Hypothalamus (tissue), 51 donors: ENCODE data around the gene HINFP.
"Not testable (repeated sequence)": the region's sequence is repeated elsewhere in the genome, so short reads cannot be mapped to it uniquely, and the experiment has no call there.

Experiments
- DNase-seq, 51 donors: peaks; one replicate each; lab custom pipeline; 2025; lab: John Stamatoyannopoulos, UW

Gene HINFP

DNA sequence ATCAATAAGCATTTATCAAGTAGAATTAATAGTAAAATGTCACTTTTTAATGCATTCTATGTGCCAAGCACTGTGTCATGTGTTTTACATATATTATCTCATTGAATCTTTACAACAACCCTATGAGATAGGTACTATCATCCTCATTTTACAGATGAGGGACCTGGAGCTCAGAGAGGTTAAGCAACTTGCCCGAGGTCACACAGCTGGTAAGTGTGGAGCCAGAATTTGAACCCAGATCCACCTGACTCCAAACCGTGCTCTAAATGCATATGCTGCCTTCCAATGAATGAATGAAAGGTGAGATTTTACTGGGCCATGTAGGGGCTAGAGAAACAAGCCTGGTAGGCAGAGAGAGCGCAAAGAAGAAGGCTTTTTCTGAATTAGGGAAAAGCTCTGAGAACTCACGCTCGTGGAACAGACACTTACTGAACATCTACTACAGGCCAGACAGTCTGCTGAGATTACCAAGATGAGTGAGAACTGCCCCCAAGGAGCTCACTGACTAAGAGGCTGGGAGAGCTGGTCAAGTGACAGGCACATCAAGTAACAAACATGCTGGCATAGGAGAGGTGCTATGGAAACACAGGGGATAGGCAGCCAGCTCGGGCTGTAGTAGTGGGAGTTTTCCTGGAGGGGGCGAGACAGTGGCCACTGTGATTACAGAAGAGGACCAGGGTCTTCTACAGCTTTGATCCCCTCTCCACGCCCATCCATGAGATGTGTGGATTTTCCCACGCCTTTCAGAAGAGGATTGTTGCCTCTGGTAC lies 31.9 kb downstream of the HINFP start:
- no peak for DNase-seq

DNA sequence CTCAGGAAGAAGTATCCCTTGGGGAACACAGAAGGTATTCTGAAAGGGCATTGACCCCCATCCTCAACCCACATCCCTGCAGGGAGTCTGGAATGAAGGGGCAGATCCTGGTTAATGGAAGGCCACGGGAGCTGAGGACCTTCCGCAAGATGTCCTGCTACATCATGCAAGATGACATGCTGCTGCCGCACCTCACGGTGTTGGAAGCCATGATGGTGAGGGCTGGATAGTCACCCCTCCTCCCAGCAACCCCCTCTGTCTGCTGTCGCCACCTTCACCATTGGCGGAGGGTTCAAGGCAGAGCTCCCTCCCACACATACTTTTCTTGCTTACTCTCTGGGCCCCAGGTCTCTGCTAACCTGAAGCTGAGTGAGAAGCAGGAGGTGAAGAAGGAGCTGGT lies 32.8 kb downstream of the HINFP start:
- no peak for DNase-seq

DNA sequence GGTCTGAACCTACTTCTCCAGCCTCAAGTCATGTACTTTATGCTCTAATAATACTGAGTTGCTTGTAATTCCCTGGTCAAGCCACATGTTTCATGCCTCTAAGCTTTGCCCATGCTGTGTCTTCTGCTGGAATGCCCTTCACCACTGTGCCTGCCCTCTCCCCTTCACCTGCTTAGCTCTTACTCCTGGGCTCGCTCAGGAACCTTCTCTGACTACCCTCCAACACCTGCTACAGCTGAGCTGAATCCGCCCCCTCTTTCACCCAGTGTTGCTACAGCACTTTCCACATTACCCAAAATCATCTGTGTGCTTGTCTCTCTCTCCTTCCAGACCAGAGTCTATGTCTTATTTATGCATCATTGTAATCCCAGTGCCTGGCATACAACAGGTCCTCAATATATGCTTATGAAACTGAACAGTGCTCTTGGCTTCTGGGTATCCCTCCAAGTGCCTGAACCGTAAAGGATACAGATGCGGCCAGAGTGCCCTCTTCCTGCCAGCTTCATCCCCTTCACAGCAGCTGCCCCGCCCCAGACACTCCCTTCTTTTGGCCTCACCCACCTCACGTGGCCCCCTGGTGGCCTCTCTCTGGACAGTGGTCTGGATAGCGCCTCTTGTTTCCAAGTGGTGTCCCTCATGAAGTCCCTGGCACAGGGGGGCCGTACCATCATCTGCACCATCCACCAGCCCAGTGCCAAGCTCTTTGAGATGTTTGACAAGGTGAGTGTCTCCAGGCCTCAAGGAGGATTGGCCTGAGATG lies 34.5 kb downstream of the HINFP start:
- DNase-seq: no peak

DNA sequence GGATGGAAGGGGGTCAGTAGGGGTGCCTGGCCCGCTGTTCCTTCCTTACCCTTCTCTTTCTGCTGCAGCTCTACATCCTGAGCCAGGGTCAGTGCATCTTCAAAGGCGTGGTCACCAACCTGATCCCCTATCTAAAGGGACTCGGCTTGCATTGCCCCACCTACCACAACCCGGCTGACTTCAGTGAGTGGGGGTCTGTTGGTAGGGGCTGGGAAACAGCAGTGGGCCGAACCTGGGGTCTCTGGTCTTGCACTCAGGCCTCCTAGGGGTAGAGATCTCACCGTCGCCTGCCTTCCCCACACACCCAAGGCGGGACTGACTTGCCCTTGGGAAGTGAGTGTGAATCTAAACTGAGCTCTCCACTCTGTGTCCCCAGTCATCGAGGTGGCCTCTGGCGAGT lies 35.1 kb downstream of the HINFP start:
- DNase-seq: no peak

GRCh38 chr11:119157063-119157462 lies 35.7 kb downstream of the HINFP start:
- DNase-seq: no peak

DNA sequence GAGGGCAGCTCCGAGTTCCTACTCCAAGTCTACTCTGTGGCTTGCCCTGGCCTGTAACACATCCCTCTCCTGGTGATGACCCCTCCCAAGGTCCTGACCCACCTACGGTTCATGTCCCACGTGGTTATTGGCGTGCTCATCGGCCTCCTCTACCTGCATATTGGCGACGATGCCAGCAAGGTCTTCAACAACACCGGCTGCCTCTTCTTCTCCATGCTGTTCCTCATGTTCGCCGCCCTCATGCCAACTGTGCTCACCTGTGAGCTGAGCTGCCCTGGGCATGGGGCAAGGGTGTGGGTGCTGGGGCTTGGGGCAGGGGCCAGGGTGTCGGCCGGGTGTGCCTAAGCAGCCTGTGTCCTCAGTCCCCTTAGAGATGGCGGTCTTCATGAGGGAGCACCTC lies 37.1 kb downstream of the HINFP start:
- DNase-seq: no peak

DNA sequence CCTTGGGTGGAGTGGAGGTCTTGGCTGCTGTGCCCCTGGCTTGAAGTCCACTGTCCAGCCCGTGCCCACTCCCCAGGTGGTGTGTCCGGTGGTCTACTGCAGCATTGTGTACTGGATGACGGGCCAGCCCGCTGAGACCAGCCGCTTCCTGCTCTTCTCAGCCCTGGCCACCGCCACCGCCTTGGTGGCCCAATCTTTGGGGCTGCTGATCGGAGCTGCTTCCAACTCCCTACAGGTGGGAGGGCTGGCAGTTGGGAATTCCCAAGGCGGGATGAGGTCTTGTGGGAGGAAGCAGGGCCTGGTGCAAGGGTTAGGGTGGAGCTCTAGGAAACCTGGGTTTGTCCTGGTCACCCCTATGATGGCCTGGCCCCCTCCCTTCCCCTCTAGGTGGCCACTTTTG lies 38.8 kb downstream of the HINFP start:
- DNase-seq: no peak

DNA sequence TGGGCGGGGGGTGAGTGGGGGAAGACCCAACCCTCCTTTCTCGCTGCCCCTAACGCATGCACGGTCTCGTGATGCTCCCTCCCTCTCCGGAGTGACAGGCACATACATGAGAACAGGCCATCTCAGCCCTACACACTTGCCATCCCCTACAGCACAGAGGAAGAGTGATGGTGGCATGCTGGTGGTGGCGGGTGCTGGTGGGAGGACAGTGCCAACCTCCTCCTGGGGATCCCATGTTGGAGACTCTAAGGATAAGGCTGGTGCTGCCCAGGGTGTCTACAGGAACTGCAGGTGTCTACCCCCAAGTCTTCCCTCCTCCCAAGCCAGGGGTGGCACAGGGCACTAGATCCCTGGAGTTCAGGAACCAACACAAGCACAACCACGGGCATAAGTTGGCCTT lies 40.5 kb downstream of the HINFP start:
- DNase-seq: no peak

DNA sequence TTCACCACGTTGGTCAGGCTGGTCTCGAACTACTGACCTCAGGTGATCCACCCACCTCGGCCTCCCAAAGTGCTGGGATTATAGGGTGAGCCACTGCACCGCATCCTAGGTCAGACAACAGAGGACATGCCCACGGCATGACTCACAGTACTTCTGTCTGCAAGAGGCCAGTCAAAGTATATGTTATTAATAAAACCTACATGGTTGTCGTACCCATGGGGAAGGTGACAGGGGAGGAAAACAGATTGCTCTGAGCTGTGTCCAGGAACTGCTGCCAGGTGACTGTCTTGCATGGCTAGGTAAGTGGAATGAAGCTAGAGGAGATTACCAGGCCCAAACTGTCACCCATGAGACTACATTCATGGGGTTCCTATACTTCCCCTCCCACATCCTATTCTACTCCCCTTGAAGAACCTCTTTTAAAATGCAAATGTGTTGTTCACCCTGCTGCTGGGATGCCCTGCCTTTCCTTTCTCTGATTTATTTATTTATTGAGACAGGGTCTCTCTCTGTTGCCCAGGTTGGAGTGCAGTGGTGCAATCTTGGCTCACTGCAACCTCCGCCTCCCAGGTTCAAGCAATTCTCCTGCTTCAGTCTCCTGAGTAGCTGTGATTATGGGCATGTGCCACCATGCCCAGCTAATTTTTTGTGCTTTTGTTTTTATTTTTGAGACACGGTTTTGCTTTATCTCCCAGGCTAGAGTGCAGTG lies 45.1 kb downstream of the HINFP start:
- DNase-seq: no peak

DNA sequence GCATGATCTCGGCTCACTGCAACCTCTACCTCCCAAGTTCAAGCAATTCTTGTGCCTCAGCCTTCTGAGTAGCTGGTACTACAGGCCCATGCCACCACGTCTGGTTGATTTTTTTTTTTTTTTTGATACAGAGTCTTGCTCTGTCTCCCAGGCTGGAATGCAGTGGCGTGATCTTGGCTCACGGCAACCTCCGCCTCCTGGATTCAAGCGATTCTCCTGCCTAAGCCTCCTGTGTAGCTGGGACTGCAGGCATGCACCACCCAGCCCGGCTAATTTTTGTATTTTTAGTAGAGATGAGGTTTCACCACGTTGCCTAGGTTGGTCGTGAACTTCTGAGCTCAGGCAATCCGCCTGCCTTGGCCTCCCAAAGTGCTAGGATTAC lies 45.7 kb downstream of the HINFP start:
- not testable (repeated sequence) for DNase-seq

- DNase-seq: peak in 1 of 51 donors; percentile 13
Observed at GRCh38 chr11:119167933-119168332, 46.6 kb downstream of the HINFP start.

DNA sequence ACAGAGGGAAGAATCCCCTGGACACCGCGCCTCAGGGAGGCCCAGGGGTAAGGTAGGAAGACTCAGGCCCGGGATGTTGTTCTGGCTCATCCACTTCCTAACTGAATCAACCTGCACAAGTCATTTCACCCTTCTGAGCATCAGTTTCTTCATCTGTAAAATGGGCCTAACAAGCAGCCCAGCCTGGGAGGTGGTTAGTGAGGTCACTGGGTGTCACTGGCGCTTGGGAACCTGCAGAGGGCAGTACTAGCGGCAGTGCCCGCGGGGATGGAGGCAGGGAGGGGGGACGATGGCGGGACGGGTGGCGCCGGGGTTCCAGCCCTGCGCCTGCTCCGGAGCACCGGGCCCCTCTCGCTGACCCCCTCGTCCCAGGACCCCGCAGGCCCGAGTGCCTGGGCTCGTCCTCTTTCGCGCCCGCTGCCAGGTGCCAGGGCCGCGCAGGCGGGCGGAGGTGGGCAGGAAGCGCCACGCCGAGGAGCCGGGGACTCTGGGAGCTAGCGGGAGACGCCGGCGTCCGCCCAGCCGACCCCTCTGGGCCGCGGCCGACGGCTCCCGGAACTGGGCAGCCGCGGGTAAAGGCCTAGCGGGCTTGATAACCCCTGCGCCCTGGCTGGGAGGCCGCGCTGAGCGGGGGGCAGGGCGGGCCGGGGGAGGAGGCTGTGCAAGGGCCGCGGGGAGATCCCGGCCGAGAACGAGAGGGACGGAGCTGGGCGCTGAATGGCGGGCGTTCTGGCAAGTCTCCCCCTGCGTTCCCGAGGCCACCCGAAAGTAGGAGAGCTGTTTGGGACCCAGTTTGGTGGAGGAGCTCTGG lies 47.3 kb downstream of the HINFP start, which contains the start of gene NLRX1:
Gene NLRX1, plus strand, starts transcription at position 255 of the 811 bp plus-strand sequence. CDS start 2,679 bp downstream, outside the sequence.
- peak; percentile 6 to 80 (median 59) for DNase-seq

DNA sequence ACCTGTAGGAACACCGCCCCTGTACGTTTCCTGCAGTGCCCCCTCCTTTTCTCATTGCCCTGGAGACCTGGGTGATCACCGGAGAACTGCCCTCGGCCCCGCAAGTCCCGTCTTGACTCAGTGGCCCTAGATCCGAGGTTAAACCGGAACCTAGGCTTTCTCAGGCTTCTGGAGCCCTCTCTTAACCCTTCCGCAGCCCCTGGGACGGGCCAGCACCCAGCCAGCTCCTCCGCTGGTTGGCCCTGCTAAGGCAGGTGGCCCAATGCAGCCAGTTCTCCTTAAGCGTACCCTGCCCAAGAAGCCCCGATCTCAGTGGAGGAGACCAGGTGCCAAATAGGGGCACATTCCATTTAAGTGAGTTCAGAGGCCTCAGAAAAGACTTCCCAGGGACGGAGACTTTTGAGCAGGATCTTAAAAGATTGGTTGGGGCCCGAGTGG lies 47.9 kb downstream of the HINFP start:
- peak in 2 of 51 donors; percentile 21 to 35 for DNase-seq

GRCh38 chr11:119172513-119172912 lies 51.1 kb downstream of the HINFP start:
- no peak for DNase-seq

- no peak for DNase-seq
Observed at GRCh38 chr11:119173453-119173852, 52.1 kb downstream of the HINFP start.

GRCh38 chr11:119175493-119176077 lies 54.2 kb downstream of the HINFP start:
- DNase-seq: peak in 1 of 51 donors; percentile 10

DNA sequence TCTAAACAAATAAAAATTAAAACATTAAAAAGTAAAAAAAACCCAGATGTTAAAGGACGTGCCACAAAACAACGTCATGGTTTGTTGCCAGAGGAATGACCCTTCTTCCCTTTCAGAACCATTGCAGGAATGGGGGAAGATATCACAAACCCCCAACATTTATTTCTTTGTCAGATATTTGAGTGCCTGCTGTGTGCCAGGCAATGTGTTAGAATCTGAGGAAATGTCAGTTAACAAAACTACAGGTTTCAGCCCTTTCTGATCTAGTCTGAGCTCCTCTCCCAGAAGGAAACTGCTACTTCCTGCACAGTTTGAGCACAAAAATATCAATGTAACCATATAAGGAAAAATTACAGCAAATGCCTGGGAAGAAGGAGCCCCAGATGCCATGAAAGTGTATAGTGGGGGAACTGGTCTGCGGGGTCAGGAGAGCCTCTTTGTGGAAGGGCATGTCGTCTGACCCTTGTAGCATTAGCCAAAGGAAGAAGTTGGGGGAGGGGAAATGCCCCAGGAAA lies 56.8 kb downstream of the HINFP start:
- no peak for DNase-seq

DNA sequence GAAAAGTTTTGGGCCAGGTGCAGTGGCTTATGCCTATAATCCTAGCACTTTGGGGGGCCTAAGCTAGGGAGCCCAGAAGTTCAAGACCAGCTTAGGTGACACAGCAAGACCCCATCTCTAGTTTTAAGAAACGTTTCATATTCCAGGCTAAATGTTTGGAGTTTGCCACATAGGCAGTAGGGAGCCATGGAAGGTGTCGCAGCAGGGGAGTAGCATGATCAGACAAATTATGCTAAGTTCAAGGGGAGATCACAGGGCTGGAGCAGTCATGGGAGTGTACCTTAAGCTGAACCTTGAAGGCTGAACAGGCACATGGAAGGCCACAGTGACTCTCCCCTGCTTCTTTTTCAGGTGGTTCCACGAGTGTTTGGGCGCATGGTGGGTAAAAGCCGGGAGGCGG lies 58.0 kb downstream of the HINFP start:
- DNase-seq: no peak

GRCh38 chr11:119179983-119180382 lies 58.6 kb downstream of the HINFP start:
- no peak for DNase-seq
